ENCODE measurements around the gene ANKHD1.

The ANKHD1 gene

DNA sequence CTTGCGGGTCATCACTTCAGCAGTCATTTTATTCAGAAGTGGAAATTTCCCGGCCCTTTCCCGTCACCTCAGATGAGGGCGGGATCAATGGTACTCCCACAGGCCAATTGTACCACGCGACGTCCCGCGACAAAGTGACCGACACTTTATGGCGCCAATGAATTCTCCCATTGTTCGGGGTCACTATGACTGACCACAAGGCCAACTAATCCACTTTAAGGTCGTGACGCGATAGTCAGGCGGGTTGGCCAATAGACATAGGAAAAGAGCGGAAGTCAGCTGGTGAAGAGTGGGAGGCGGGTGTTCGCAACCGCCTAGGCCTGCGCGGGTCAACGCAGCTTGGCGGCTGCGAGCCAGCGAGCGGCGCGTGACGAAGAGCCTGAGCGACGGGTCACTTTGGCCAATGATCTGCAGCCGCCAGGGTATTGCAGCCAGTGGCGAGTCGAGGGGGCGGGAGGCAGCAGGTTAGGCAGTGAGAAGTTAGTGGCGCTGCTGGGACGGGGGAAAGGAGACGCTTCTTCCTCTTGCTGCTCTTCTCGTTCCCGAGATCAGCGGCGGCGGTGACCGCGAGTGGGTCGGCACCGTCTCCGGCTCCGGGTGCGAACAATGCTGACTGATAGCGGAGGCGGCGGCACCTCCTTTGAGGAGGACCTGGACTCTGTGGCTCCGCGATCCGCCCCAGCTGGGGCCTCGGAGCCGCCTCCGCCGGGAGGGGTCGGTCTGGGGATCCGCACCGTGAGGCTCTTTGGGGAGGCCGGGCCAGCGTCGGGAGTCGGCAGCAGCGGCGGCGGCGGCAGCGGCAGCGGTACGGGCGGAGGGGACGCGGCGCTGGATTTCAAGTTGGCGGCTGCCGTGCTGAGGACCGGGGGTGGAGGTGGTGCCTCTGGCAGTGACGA is at the start of gene ANKHD1:
Gene ANKHD1 (plus strand): TSS at position 472 of the 896 bp plus-strand sequence. CDS start 135 bp downstream, at position 607.
- peak; percentile 99 for DNase-seq

DNA sequence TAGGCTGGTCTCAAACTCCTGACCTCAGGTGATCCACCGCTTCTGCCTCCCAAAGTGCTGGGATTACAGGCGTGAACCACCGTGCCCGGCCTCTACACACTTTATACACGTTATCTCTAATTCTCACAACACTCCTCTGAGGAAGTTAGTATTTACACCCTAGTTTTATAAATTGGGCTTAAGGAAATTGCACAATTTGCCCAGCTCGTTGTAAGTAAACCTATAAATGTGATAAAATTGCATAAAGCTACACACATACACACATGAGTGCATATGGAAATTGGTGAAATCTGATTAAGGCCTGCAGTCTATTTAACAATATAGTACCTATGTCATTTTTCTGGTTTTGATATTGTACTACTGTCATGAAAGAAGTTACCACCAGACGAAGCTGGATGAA is 46.1 kb upstream of the ANKHD1 start:
- DNase-seq: no peak

DNA sequence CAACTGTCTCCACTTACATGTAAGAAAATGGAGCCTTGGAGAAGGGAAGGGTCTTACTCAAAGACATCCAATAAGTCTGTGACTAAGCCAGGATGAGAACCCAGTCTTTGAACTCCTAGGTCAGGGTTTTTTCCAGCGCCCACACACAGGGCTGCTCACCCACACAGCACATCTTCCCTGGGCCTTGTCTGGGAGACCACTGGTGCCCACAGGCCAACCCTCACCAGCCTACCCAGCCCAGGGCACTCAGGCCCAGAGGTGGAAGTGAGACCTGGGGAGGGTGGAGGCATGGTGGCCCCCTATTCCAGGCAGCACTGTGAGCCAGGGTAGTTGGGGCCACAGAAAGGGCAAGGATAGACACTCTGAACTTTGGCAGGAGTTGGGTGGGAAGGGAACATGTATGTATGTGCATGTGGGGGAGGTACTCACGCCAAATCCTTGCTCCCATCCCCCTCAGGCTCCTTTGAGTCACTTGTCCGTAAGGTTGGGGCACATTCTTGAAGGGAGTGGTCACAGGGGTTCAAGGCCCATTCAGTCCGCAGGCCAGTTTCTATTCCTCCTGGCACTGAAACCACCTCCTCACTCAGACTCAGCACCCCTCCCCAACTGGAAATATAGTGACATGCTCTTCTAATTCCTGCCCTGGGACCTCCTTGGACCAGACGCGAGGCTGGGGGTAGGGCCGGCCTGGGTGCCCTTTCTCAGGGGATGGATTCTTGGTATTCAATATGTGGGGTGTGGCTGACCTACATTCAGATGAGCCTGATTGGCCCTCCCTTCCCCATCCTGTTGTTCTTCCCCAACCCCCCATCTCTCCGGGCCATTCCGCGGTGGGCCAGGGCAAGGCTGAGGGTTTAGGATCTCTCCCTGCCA is 44.5 kb upstream of the ANKHD1 start:
- no peak for DNase-seq

GRCh38 chr5:140357726-140358093 is 43.9 kb upstream of the ANKHD1 start:
- DNase-seq: peak; percentile 65

DNA sequence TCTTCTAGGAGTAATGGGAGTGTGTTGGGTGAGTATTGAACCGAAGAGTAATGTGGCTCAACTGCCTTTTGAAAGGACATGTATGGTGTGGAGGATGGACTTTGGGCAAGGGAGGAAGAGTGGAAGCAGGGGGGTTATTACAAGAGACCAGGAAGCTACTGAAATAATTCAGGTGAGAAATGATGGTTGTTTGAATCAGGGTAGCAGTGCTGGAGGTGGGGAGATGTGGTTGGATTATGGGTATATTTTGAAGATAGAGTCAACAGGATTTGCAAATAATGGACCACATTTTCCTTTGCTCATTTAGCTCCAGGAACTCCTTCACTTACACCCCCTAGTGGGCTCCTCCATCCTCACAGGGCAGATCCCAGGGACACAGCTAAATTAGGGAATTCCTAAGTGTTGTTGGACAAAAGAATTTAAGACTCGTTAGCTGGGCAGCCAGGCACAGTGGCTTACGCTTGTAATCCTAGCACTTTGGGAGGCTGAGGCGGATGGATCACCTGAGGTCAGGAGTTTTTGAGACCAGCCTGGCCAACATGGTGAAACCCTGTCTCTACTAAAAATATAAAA is 42.8 kb upstream of the ANKHD1 start:
- peak; percentile 27 for DNase-seq

GRCh38 chr5:140360101-140360500 is 41.5 kb upstream of the ANKHD1 start, which contains the start of gene SLC4A9:
TSS of gene SLC4A9 (plus strand) at chr5:140360194. CDS start at chr5:140360237, 43 bp downstream.
- DNase-seq: no peak

- DNase-seq: no peak
Measured at GRCh38 chr5:140360681-140361479, 40.8 kb upstream of the ANKHD1 start.

- DNase-seq: no peak
Measured at GRCh38 chr5:140361901-140362300, 39.7 kb upstream of the ANKHD1 start.

- no peak for DNase-seq
Measured at GRCh38 chr5:140362311-140362710, 39.3 kb upstream of the ANKHD1 start.

GRCh38 chr5:140362875-140363630 is 38.6 kb upstream of the ANKHD1 start:
- no peak for DNase-seq

DNA sequence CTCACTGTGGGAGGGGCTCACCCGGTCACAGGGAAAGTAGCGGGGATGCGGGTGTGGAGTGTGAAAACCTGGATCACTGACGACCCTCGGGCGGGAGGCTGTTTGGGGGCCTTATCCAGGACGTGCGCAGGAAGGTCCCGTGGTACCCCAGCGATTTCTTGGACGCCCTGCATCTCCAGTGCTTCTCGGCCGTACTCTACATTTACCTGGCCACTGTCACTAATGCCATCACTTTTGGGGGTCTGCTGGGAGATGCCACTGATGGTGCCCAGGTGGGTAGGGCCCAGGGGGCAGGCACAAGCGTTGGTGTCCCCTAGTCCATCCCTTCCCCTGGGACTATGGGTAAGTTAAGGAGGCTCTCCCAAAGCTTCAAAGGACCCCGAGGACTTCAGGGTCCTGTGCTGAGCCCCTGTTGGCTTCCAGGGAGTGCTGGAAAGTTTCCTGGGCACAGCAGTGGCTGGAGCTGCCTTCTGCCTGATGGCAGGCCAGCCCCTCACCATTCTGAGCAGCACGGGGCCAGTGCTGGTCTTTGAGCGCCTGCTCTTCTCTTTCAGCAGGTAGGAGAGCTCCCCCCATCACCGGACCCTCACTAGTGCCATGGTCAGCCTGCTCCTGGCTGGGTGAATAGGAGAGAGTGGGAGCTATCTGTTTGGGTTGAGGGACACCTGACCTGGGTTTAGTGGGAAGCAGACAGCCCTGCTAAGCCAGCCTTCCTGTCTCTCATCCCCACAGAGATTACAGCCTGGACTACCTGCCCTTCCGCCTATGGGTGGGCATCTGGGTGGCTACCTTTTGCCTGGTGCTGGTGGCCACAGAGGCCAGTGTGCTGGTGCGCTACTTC is 37.8 kb upstream of the ANKHD1 start:
- DNase-seq: no peak

DNA sequence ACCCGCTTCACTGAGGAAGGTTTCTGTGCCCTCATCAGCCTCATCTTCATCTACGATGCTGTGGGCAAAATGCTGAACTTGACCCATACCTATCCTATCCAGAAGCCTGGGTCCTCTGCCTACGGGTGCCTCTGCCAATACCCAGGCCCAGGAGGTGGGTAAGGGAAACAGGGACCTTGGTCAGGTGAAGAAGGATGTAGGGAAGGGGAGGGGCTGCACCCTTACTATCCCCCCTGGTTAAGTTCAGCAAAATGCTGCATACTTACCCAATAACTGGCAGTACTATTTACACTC is 37.2 kb upstream of the ANKHD1 start:
- DNase-seq: no peak

DNA sequence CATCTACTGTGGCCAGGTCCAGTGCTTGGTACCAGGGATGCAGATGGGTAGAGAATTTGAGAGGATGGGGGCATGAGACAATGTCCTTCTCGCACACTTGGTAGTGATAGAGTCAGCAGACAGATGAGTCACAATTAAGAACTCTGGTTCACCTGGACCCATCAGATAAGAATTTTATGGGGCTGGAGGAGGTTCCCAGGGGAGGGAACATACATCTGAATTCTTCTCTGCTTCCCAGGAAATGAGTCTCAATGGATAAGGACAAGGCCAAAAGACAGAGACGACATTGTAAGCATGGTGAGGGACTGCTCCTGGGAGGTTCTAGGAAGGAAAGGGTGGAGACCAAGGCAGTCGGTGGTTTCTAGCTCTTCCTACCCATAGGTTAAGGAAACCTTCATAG is 36.4 kb upstream of the ANKHD1 start:
- DNase-seq: no peak

DNA sequence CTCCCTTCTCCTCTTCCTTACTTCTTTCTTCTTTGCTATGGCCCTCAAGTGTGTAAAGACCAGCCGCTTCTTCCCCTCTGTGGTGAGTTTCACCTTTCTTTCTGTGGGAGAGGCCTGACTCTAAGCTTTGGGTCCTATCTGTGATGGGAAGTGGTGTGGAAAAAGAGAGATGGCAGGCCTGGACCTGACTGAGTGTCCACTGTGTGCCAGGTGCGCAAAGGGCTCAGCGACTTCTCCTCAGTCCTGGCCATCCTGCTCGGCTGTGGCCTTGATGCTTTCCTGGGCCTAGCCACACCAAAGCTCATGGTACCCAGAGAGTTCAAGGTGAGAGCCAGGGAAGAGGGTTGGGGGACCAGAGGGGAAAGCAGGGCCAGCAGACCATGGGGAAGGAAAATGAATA is 35.7 kb upstream of the ANKHD1 start:
- no peak for DNase-seq

- DNase-seq: no peak
Measured at GRCh38 chr5:140366589-140367255, 34.9 kb upstream of the ANKHD1 start.

DNA sequence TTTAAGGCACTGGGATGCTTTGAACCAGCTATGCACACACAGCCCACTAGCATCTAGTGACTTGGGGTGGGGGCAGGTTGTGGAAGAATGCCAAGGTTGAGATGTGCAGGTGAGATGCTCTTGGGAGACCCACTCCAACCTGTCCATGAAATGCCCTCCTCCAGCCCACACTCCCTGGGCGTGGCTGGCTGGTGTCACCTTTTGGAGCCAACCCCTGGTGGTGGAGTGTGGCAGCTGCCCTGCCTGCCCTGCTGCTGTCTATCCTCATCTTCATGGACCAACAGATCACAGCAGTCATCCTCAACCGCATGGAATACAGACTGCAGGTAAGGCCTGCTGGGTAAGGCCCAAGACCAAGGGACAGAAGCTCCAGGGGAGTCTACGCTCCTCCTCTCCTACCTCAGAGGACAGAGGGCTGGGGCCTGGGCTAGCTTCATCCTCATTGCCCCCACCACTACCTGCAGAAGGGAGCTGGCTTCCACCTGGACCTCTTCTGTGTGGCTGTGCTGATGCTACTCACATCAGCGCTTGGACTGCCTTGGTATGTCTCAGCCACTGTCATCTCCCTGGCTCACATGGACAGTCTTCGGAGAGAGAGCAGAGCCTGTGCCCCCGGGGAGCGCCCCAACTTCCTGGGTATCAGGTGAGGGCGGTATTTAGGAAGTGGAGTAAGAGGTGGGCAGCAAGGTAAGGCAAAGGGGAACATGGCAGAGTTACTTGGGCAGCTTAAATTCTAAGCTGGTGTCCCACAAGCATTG is 34.2 kb upstream of the ANKHD1 start:
- DNase-seq: no peak

- DNase-seq: no peak
Measured at GRCh38 chr5:140371356-140372151, 30.1 kb upstream of the ANKHD1 start.

- DNase-seq: peak; percentile 28
Measured at GRCh38 chr5:140372971-140373487, 28.6 kb upstream of the ANKHD1 start.

DNA sequence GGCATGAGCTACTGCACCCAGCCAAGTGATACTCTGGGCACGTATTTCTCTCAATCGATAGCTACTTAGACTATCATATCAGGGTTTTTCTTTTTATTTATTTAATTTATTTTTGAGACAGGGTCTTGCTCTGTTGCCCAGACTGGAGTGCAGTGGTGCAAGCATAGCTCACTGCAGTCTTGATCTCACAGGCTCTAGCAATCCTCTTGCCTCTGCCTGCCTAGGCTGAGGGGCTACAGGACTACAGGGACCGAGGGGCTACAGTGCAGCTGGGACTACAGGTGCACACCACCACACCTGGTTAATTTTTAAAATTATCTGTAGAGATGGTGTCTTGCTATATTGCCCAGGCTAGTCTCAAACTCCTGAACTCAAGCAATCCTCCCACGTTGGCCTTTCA is 20.3 kb upstream of the ANKHD1 start:
- no peak for DNase-seq

All from amniotic stem cell (primary cell).